Measurements from ENCODE around the gene HPCA.

HPCA gene

DNA sequence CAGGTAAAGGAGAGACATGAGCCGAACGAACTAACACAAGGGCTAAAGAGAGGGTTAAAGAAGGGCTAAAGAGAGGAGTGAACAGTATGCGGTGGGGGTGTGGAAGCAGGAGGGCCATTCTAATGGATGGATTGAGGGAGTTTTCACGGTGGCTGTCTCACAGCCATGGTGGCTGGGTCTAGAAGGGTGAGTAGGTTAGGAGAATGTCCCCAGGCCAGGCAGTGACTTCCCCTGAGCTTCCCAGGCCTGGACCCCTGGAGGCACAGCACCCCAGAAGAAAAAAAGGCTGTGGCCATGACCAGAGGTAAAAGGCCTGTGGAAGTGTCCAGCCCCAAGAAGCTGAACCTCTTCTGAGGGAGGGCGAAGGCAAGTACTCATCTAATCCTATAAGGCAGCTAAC is 19.1 kb upstream of the HPCA start:
- H3K4me3 ChIP-seq (ENCODE audit: low read depth, low read length): no peak overlapping the region
- DNase-seq (ENCODE audit: low read depth): no peak
- TF ChIP-seq, protein P1, sequence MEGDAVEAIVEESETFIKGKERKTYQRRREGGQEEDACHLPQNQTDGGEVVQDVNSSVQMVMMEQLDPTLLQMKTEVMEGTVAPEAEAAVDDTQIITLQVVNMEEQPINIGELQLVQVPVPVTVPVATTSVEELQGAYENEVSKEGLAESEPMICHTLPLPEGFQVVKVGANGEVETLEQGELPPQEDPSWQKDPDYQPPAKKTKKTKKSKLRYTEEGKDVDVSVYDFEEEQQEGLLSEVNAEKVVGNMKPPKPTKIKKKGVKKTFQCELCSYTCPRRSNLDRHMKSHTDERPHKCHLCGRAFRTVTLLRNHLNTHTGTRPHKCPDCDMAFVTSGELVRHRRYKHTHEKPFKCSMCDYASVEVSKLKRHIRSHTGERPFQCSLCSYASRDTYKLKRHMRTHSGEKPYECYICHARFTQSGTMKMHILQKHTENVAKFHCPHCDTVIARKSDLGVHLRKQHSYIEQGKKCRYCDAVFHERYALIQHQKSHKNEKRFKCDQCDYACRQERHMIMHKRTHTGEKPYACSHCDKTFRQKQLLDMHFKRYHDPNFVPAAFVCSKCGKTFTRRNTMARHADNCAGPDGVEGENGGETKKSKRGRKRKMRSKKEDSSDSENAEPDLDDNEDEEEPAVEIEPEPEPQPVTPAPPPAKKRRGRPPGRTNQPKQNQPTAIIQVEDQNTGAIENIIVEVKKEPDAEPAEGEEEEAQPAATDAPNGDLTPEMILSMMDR (IDR thresholded peaks at IDR 0.05; ENCODE audit: low read depth, low read length, missing control alignments): no peak

DNA sequence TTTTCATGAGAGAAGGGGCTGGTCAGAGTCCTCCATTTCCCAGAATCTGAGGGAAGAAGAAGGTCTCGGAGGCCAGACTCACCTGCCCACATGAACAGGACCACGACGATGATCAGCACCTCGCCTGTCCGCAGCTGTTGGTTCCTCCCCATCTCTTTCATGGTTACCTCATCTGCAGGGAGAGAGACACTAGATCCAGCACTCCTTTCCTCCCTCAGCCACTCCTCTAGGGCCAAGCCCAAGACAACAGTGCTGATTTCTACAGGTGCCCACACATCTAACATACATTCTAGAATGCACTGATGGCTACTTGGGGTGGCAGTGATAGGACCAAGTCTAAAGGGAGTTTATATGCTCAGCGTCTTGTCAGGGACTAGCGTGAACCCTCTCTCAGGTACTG is 18.6 kb upstream of the HPCA start:
- H3K4me3 ChIP-seq (ENCODE audit: low read depth, low read length): no peak overlapping the region
- no peak for DNase-seq (ENCODE audit: low read depth)
- TF ChIP-seq, protein P1 (IDR thresholded peaks at IDR 0.05; ENCODE audit: low read depth, low read length, missing control alignments): no peak

DNA sequence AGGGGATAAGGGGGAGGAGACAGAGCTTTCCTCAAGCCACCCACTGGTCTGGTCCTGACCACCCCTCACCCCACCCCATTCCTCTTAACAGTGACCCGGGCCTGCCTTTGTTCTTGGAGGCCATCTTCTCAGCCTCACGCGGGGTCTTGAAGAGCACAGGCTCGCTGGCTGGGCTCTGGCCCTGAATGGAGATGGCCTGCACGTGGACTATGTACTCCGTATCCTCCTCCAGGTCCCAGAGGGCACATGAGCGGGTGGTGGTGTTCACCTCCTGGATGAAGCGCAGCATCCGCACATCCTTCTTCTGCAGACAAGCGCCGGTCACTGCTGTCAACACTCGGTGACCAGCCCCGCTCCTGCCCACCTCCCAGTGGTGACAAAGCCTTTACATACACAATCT is 18.2 kb upstream of the HPCA start:
- TF ChIP-seq, protein P1 (IDR thresholded peaks at IDR 0.05; ENCODE audit: low read depth, low read length, missing control alignments): no peak
- no peak overlapping the region for H3K4me3 ChIP-seq (ENCODE audit: low read depth, low read length)
- DNase-seq (ENCODE audit: low read depth): no peak

DNA sequence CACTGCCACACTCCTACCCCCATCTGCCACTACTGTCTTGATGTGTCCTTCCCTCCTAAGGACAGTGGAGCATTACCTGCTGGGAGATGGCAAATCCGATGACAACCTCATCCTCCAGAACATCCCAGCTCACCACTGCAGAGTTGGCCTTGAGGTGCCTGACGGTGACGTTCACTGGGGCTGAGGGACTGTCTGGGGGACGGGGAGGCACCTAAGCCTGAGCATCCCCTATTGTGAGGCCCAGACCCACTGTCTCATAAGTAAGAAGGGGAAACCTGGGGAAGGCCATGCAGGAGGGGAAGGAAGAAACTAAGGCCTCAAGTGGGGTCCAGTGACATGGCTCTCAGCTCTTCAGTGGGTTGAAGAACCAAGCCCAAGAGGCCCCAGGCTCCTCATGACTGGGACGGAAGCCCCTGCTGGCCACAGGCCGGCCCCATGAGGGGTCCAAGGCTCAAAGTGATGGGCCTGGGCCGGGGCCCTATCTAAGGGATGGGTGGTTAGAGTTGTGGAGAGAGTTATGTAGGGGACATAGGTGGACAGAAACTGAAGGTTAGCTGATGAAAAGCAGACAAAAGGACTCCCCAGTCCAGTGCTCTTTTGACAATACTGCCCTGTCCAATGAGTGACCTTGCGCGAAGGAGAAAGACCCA is 17.4 kb upstream of the HPCA start:
- TF ChIP-seq, protein P1 (IDR thresholded peaks at IDR 0.05; ENCODE audit: low read depth, low read length, missing control alignments): no peak
- H3K4me3 ChIP-seq (ENCODE audit: low read depth, low read length): no peak overlapping the region
- DNase-seq (ENCODE audit: low read depth): no peak

DNA sequence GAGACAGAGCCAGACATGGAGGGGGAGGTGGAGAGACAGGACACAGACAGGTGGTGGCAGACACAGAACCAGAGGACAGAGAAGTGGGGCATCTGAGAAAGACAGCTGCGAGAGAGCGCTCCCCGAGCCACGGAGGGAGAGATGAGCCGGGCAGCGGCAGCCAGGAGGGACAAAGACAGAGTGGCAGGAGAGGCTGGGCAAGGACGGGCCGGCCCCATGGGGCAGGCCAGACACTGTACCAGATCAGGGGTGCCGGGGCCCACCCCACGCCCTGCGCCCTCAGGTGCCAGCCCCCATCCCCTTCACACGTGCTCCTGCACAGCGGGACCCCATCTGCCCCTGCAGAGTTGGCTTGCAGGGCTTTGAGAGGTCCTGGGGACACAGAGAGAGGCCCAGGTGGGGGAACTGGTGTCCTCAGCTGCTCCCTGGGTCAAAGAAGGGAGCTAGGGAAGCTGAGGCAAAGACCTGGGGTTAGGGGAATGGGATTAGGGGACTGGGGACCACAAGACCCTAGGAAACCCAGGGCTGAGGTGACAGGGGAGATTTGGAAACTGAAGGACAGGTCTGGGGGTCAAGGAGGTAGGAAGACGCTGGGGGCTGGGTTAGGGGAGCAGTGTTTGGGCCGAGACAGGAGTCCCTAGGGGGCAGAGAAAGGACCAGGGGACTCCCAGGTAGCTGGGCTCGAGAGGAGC is 16.2 kb upstream of the HPCA start:
- TF ChIP-seq, protein P1 (IDR thresholded peaks at IDR 0.05; ENCODE audit: low read depth, low read length, missing control alignments): no peak
- DNase-seq (ENCODE audit: low read depth): no peak
- no peak overlapping the region for H3K4me3 ChIP-seq (ENCODE audit: low read depth, low read length)

DNA sequence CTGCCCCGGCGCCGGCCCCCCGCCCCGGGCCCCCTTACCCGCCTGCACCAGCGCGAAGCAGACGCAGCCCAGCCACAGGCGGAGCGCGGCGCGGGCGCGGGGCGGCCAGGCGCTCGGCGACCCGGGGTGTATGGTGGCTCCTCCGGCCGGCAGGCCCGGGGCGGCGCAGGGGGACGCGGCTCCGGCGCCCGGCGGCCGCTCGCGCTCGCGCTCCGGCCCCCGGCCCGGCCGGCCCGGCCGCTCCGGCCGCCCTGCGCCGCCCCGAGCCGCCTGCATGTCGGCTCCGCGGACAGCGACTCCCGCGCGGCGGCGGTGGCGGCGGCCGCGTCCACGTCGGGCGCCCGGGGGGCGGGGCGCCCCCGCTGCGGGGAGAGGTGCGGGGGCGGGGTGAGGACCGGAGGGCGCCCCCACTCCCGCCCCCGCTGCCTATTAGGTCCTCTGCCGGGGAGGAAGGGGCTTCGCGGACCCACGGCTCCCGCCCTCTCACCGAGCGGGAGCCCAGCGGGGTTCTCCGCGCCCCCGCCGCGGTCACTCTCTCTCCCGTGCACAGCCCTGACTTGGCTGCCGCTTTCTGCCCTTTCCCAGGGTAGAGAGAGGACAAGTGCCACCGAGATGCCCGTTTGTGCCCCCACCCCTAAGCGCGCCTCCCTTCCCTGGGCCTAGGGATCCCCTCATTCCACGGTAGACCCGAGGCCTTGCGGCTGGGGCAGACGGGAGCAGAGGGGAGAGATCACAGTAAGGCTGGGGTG is 15.5 kb upstream of the HPCA start, which contains the start of gene FNDC5:
Gene FNDC5, minus strand, starts transcription at position 298 of the 749 bp plus-strand sequence.
- TF ChIP-seq, protein P1 (IDR thresholded peaks at IDR 0.05; ENCODE audit: low read depth, low read length, missing control alignments): no peak
- no peak for DNase-seq (ENCODE audit: low read depth)
- no peak within 1 kb of the TSS; the same call in none of the 2 replicates for H3K4me3 ChIP-seq (ENCODE audit: low read depth, low read length)
